GM21526 (cell line): ENCODE measurements around the gene RBBP8.

Experiments
- ATAC-seq: cut with Tn5 transposase; IDR thresholded peaks from one replicate; pipeline ENCODE4 v1.9.1; 2021; ENCODE audit warnings: moderate library complexity; ENCODE audit not compliant: unreplicated experiment, low FRiP score

Gene RBBP8

GRCh38 chr18:22987547-22988189 is 54.5 kb downstream of the RBBP8 start:
- no peak for ATAC-seq

GRCh38 chr18:22988208-22988607 is 55.1 kb downstream of the RBBP8 start:
- no peak for ATAC-seq

GRCh38 chr18:22998344-22998743 is 65.2 kb downstream of the RBBP8 start:
- ATAC-seq, result no peak

GRCh38 chr18:22999212-22999611 is 66.1 kb downstream of the RBBP8 start:
- no peak for ATAC-seq

- ATAC-seq, result no peak
Observed at GRCh38 chr18:22999647-23000046, 66.5 kb downstream of the RBBP8 start.

GRCh38 chr18:23003289-23003688 is 70.2 kb downstream of the RBBP8 start:
- ATAC-seq, result no peak

- ATAC-seq, result no peak
Observed at GRCh38 chr18:23012249-23012648, 79.1 kb downstream of the RBBP8 start.

GRCh38 chr18:23020555-23021294 is 87.6 kb downstream of the RBBP8 start:
- no peak for ATAC-seq

- no peak for ATAC-seq
Observed at GRCh38 chr18:23021623-23022022, 88.5 kb downstream of the RBBP8 start.

GRCh38 chr18:23032030-23032582 is 99.0 kb downstream of the RBBP8 start:
- no peak for ATAC-seq

- no peak for ATAC-seq
Observed at GRCh38 chr18:23033056-23033455, 99.9 kb downstream of the RBBP8 start.

GRCh38 chr18:23036660-23037201 is 103.6 kb downstream of the RBBP8 start:
- no peak for ATAC-seq

- ATAC-seq, result no peak
Observed at GRCh38 chr18:23037646-23038045, 104.5 kb downstream of the RBBP8 start.

- ATAC-seq, result no peak
Observed at GRCh38 chr18:23038712-23039111, 105.6 kb downstream of the RBBP8 start.

GRCh38 chr18:23042133-23042532 is 109.0 kb downstream of the RBBP8 start:
- no peak for ATAC-seq

GRCh38 chr18:23043803-23044376 is 110.8 kb downstream of the RBBP8 start:
- ATAC-seq, result no peak

- ATAC-seq, result no peak
Observed at GRCh38 chr18:23049698-23050373, 116.7 kb downstream of the RBBP8 start.

- no peak for ATAC-seq
Observed at GRCh38 chr18:23053776-23054457, 120.8 kb downstream of the RBBP8 start.

GRCh38 chr18:23054553-23054952 is 121.4 kb downstream of the RBBP8 start:
- no peak for ATAC-seq

- no peak for ATAC-seq
Observed at GRCh38 chr18:23056315-23056714, 123.2 kb downstream of the RBBP8 start.
